T-helper 1 cell treated with Interleukin-12 subunit alpha and Interleukin-12 subunit beta and Interleukin-4 antibody, amounts not matched to agents 30 ng/mL and 1 ng/mL, for 36 hours (primary cell): ENCODE measurements around the gene CRIP2. TPM values are rescaled to one million over a fixed set of nuclear protein-coding genes. Genes with fewer than 3 reads are reported as not detected.

Experiments
- intact Hi-C: fragments of 100-400 bp; cut with micrococcal nuclease; formaldehyde crosslinking; loops from one replicate; pipeline ENCODE4 v1.15.1; 2024
- total RNA-seq: library from RNA; stranded (reverse); gene quantifications from 2 replicates; pipeline ENCODE4 v1.2.3, GENCODE V29; 2022

The CRIP2 gene
- total RNA-seq = 0.71 and 0.78 TPM in 2 replicates

- intact Hi-C loops = loop anchor here (1.0 to 2.0 kb wide), 2 partner anchors 17 to 60 kb away; partner anchors contain the start of gene TEDC1
These were observed at the start of gene CRIP2 for GRCh38 chr14:105474483-105475268. TSS of gene CRIP2 (plus strand) at chr14:105474821. CDS start at chr14:105474863, 42 bp downstream.

DNA sequence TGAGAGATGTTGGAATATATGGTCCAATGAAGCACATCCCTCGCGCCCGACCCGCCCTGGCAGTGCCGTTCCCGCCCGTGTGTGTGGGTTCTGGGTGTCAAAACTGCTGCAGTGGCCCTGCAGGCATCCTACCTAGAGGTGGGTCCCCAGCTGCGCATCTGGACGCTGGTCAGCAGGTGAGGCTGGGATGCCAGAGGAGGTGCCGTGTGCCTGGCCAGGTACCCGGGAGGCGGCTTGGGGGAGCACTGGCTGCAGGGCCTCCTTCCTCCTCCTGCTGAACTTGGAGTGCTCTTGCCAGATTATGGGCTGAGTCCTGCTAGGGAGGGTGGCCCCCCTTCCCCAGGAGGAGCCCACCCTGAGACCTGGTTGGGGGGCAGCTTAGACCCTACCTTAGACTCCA is 49.8 kb upstream of the CRIP2 start:
- intact Hi-C loops = no loop called here

DNA sequence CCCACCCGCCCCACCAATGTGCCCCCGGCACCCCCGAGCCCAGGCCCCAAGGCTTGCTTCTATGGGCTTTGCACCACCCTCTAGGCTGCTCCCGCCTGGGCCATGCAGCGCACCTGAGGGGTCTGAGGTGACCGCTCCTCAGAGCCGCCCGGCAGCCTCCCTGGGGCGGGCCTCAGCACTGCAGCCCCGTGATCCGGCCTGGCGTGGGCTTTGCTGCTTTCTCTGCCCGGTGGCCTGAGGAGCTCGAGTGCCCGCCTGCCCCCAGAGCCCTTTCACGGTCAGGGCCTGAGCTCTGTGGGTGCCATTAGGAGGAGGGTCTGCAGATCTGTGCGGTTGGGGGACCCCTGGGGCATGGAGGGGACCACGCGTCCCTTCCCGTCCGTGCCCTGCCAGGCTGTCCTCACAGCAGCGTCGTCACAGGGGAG is 48.8 kb upstream of the CRIP2 start:
- intact Hi-C loops = no loop called here

- intact Hi-C loops = no loop called here
These were observed 48.0 kb upstream of the CRIP2 start for GRCh38 chr14:105426416-105427130.

DNA sequence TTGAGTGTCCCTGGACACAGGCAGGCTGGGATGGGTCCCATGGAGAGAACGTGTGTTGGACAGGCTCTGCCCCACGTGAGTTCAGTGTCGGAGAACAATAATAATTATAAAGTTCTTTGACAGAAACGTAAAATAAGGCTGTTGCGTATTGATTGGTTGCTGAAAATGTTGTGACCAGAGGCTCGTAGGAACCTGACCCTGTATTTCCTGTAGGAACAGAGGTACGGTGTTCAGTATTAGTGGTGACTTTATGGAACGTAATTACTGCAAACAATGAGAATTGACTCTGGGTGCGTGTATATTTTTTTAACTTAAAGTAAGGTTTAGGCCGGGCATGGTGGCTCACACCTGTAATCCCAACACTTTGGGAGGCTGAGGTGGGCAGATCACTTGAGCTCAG is 47.2 kb upstream of the CRIP2 start:
- intact Hi-C loops = no loop called here

DNA sequence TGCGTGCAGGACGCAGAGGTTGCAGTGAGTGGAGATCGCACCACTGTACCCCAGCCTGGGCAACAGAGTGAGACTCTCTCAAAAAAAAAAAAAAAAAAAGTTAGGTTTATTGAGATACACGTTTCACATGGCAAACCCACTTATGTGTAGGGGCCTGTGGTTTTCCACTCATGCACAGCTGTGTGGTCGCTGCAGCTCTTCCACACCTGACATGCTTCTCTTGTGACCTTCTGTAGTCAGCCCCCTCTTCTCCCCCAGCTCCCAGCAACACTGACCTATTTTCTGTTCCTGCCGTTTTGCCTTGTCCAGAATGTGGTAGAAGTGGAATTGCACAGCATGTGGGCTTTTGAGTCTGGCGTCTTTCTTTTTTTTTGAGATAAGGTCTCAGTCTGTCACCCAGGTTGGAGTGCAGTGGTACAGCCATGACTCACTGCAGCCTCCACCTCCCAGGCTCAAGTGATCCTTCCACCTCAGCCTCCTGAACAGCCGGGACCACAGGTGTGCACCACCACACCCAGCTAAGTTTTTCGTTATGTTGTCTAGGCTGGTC is 46.6 kb upstream of the CRIP2 start:
- intact Hi-C loops = no loop called here

GRCh38 chr14:105430042-105430441 is 44.6 kb upstream of the CRIP2 start:
- intact Hi-C loops = no loop called here

DNA sequence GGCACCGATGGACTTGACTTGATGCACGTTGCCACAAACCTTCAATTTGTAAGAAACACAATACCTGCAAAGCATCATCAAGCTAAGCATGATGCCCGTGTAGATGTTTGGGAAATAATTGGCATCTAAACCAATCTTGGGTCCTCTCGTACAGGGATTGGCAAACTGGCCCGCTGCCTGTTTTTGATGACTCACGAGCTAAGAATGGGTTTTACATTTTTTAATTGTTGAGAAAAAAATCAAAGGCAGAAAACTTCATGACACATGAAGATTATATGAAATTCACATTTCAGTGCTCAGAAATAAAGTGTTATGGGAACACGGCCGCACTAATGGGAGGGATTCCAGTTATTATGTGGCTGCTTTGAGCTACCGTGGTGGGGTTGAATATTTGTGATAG is 44.1 kb upstream of the CRIP2 start:
- intact Hi-C loops = no loop called here

DNA sequence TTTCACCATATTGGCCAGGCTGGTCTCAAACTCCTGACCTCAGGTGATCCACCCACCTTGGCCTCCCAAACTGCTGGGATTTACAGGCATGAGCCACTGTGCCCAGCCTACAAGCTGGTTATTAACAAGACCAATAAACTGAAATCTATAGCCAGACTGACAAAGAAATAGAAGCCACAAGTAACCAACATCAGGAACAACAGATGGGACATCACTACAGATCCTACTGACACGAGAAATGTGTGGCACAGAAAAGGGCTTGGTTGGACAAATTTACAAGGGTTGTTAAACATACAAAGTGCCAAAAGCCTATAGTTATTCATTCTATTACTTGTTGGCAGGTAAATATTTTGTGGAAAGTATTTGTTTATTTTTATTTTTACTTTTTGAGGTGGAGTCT is 43.4 kb upstream of the CRIP2 start:
- intact Hi-C loops = no loop called here

DNA sequence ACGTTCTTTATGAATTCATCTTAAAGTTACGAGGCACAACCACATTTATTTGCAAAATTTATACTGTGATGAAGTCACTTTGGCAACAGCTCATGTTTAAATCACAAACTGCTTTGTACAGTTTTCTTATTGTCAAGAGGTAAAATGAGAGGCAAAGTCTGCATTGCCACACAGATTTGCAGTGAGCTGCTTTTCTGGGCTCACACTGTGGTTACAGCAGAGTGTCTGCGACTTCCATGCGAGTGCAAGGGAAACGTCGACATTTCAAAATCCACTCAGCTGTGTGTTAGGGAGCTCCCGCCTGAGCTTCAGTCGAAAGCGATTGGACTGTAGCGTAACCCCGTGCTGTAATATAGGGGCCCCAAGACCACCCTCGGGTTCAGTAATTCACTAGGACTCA is 42.0 kb upstream of the CRIP2 start:
- intact Hi-C loops = no loop called here

- intact Hi-C loops = no loop called here
These were observed 41.4 kb upstream of the CRIP2 start for GRCh38 chr14:105433161-105433605.

- intact Hi-C loops = no loop called here
These were observed 38.2 kb upstream of the CRIP2 start for GRCh38 chr14:105436402-105436801.

- intact Hi-C loops = no loop called here
These were observed 37.5 kb upstream of the CRIP2 start for GRCh38 chr14:105436891-105437722.

GRCh38 chr14:105437723-105438500 is 36.7 kb upstream of the CRIP2 start:
- intact Hi-C loops = no loop called here

- intact Hi-C loops = no loop called here
These were observed 35.4 kb upstream of the CRIP2 start for GRCh38 chr14:105439179-105439578.

DNA sequence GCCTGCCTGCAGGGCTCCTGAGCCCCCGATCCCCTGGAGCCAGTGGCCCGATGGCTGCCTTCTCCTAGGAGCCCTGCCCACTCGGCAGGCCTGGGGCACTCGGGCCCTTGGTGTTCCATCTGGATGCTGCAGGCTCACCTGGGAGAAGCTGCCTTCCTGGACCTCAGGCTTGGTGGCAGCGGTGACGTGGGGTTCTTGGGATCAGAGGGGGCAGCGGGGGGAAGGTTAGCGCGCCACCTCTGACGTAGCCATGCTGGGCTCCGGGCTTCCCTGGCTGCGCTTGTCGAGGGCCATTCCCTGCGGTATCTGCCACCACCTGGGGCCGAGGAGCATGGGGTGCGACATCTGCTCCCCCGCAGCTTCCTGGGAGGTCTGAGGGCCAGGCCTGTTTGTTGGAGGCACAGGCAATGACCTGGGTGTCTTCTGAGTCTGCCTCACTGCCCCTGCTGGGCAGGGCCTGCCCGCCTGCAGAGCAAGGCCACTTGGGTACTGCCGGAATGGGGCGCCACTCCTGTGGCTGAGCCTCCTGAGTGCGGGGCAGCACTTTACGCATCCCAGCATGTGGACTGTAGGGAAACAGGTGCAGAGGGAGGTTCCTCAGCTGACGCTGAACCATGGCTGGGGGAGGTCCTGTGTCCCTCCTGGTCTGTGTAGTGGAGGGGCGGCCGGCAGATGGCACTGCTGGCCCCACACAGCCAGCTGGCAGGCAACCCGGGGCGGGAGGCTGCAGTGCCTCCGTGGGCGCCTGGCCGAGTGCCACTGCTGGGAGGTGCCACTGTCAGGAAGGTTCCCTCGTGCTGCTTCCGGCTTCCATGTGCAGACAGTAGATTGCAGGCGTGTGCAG is 34.7 kb upstream of the CRIP2 start:
- intact Hi-C loops = no loop called here

DNA sequence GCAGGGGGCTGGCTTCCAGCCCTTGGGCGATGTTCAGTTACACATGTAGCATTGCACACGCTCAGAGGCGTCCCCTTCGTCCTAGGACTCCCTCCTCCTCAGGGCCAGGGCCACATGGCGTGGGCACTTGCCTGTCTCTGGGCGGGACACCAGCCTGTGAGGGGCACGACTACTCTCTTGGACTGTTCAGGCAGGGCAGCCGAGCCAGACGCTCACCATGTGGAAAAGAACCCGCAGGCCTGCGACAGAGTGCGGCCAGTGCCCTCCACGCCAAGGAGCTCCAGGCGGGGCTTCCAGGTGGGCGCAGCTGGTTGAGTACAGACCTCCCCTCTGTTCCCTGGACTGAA is 34.1 kb upstream of the CRIP2 start:
- intact Hi-C loops = no loop called here

DNA sequence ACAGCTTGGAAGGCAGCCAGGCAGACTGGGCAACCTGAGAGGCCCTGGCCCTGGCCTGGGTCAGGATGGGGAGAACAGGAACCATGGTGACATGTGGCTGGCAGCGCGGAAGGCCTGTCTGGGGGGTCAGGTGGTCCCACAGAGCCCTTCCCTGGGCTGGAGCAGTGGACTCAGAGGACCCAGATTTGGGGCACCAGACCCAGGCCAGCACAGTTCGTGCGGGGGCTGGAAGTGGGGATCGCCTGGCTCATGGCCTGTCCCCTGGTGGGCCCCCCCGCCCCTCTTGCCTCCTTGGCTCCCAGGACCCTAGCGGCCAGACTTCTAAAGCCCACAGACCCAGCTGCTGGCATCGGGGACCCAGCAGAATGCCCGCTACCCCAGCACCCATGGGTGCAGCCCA is 33.6 kb upstream of the CRIP2 start:
- intact Hi-C loops = no loop called here

GRCh38 chr14:105442125-105442524 is 32.5 kb upstream of the CRIP2 start:
- intact Hi-C loops = no loop called here

- intact Hi-C loops = no loop called here
These were observed 31.8 kb upstream of the CRIP2 start for GRCh38 chr14:105442834-105443233.
